T-helper 17 cell (primary cell): ENCODE measurements around the gene YWHAQ. TPM values are rescaled to one million over a fixed set of nuclear protein-coding genes. Genes with fewer than 3 reads are reported as not detected.

Experiments
- ATAC-seq: fragments of 150-1000 bp; cut with Tn5 transposase; 2 replicates; pipeline ENCODE4 v1.10.0; 2021; ENCODE audit warnings: mild to moderate bottlenecking, moderate library complexity
- DNase-seq, 3 donors: peaks; one replicate each; pipeline versions ENCODE4 v3.0.0 to v3.0.0-alpha.2; 2020 to 2021
- H3K9me3 ChIP-seq: one replicate; pipeline ENCODE4 v1.7.0; 2013; ENCODE audit warnings: low read length, mild to moderate bottlenecking; ENCODE audit not compliant: control insufficient read depth, poor library complexity, severe bottlenecking
- H3K27ac Mint-ChIP-seq: one replicate; pipeline ENCODE4 v1.8.0; 2022; ENCODE audit warnings: mild to moderate bottlenecking, moderate library complexity, mixed read lengths
- H3K27me3 Mint-ChIP-seq: one replicate; pipeline ENCODE4 v1.8.0; 2022; ENCODE audit warnings: mixed read lengths
- H3K36me3 Mint-ChIP-seq: one replicate; pipeline ENCODE4 v1.8.0; 2022; ENCODE audit warnings: low read depth, mixed read lengths
- H3K4me1 Mint-ChIP-seq: one replicate; pipeline ENCODE4 v1.8.0; 2022; ENCODE audit warnings: mild to moderate bottlenecking, mixed read lengths
- H3K4me3 Mint-ChIP-seq: one replicate; pipeline ENCODE4 v1.8.0; 2022; ENCODE audit warnings: mild to moderate bottlenecking, moderate library complexity, mixed read lengths
- total RNA-seq, 4 donors: library from RNA in 2 of 4; stranded (reverse) in 2 of 4; gene quantifications; one replicate each; pipeline ENCODE4 v1.2.3 and lab custom pipeline; 2022 to 2026

YWHAQ gene
- total RNA-seq, result 100 to 1,000 TPM; 176 to 189 TPM
- total RNA-seq (lab: John Stamatoyannopoulos, UW), result 234 to 296 reads per million in 2 donors

DNA sequence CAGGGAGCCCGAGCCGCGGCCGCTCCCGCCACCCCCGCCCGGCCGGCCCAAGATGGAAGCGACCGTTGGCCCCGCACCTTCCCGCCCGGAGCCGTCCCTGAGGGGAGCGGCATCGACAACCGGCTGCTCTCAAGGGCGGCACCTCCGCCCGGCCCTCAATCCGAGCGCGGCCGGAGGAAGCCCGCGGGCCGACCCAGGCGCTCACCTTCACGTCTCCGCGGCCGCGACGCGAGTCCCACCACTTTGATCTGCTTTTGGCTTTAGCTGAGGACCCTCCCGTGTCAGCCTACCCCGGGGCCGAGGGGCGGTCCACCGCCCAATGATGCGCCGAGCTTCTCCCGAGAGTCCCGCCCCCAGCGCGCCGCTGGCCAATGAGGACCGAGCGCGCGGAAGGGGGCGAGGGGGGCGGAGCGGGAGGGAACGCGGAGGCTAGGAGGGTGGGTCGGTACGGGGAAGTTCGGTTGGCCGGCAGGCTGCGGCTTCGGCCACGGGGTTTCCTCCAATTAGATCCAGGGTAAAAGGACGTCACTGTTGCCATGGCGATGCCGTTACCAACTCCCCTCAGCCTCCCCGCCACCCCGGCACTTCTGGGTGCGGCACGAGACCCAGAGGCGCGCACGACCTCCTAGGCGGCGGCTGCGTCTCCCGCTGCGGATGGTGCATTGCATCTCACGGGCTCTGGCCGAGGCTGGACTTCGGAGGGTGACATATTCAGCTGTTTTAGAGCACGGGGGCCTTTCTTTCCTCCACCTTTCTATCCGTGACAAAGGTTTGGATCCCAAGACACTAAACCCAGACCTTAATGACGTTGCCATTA, at the start of gene YWHAQ:
TSS of gene YWHAQ (minus strand) at position 262 of the 817 bp plus-strand sequence. CDS start 545 bp downstream, outside the sequence.
- H3K4me3 Mint-ChIP-seq, result peak within 1 kb of the TSS; percentile 96
- H3K27ac Mint-ChIP-seq, result peak within 1 kb of the TSS; percentile 94
- peak; percentile 88 for ATAC-seq
- peaks cover 45% of the 10 kb centered on the region for H3K4me1 Mint-ChIP-seq
- peak; percentile 94 to 97 (median 97) for DNase-seq
- no peaks in the 10 kb centered on the region for H3K27me3 Mint-ChIP-seq
- peaks cover 10% of the 10 kb centered on the region for H3K36me3 Mint-ChIP-seq
- no peaks in the 10 kb centered on the region for H3K9me3 ChIP-seq

DNA sequence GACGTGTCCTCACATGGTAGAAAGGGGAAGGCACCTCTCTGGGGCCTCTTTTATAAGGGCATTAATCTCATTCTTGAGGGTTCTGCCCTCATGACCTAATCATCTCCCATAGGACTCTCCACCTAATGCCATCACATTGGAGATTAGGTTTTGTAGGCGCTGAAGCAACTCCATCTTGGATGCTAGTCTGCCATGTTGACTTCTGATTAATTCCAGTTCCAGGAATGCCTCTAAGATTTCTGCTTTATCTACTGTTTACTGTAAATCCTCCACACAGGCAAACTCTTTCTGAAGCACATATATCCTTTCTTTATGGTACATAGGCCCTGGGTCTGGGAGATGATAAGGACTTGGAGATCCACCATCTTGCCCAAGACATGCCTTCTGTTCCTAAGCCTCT, 49.3 kb upstream of the YWHAQ start:
- no peak for ATAC-seq
- H3K4me1 Mint-ChIP-seq, result peaks cover 12% of the 10 kb centered on the region
- no peak overlapping the region for H3K4me3 Mint-ChIP-seq
- H3K27me3 Mint-ChIP-seq, result peaks cover 5% of the 10 kb centered on the region
- H3K36me3 Mint-ChIP-seq, result no peaks in the 10 kb centered on the region
- no peak for DNase-seq
- H3K27ac Mint-ChIP-seq, result no peak overlapping the region
- no peaks in the 10 kb centered on the region for H3K9me3 ChIP-seq

DNA sequence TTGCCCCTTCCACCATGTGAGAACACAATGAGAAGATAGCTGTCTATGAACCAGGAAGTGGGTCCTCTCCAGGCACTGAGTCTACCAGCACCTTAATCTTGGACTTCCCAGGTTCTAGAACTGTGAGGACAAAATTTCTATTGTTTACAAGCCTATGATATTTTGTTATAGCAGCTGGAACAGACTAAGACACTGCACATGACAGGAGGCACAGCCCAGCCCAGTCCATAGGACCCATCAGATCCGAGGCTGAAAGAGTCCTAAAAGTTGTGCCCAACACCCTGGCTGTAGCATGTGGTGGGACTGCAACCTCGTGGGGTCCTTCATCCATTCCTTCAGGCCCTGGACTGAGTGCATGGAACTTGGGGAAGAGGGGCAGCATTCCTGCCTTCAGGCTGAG, 48.4 kb upstream of the YWHAQ start:
- Mint-ChIP-seq H3K27ac (no peak overlapping the region), H3K4me1 (peaks cover 12% of the 10 kb centered on the region), H3K36me3 (no peaks in the 10 kb centered on the region)

DNA sequence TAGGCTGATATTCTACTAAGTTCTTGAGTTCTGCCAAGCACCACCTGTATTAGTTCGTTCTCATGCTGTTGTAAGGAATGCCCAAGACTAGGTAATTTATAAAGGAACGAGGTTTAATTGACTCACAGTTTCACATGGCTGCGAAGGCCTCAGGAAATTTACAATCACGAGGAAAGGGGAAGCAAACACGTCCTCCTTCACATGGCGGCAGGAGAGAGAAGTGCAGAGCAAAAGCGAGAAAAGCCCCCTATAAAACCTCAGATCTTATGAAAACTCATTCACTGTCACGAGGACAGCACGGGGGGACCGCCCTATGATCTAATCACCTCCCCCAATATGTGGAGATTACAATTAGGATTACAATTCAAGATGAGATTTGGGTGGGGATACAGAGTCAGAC, 47.7 kb upstream of the YWHAQ start:
- ATAC-seq (no peak), DNase-seq (no peak)
- H3K9me3 ChIP-seq, result no peaks in the 10 kb centered on the region
- Mint-ChIP-seq H3K4me3 (no peak overlapping the region), H3K27ac (no peak overlapping the region), H3K27me3 (peaks cover 5% of the 10 kb centered on the region), H3K36me3 (no peaks in the 10 kb centered on the region), H3K4me1 (peaks cover 11% of the 10 kb centered on the region)

More for the DNA sequence above, 48.4 kb upstream of the YWHAQ start:
- no peak for ATAC-seq
- H3K9me3 ChIP-seq, result no peaks in the 10 kb centered on the region
- no peak overlapping the region for H3K4me3 Mint-ChIP-seq
- H3K27me3 Mint-ChIP-seq, result peaks cover 5% of the 10 kb centered on the region
- DNase-seq, result no peak

DNA sequence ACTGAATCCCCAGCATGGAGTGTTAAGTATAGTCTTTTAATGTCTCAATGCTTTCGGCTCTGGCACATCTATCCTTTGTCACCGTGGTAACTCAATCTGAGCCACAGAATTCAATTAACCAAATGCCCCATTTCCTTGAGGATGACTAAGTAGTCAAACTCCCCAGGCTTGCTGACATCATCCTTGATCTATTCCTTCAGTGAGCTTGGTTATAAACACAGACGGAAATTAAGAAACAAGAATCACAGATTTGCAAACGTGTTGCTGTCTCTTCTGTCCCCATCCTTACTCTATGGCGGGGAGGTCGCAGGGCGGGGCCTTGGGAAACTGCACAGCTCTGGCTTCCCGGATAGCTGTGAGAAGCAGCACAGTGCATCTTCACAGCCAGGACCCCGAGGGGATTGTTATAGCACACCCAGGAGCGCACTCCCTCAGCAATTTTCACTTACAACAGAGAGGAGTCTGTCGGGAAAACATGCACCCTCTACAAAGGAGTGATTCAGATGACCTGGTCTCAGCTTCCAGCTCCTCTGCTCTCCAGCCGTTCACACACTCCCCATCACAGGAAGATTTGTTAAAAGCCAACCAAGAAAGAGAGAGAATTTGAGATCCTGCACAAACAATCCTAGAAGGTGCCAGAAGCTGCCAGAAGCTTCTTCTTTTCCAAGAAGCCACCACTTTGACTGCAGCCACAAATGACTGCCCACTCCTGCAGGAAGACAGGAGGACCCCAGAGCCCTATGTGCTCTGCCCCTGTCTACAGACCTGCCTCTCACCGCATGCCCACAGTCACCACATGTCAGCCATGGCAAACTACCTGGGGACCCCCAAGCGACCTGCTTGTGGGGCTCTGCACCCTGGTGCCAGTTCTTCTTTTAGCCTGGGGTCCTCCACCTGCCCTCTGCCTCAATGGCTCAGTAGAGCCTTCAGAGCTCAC, 44.9 kb upstream of the YWHAQ start:
- Mint-ChIP-seq H3K27me3 (peaks cover 5% of the 10 kb centered on the region), H3K4me1 (peaks cover 9% of the 10 kb centered on the region), H3K36me3 (no peaks in the 10 kb centered on the region), H3K27ac (no peak overlapping the region), H3K4me3 (no peak overlapping the region)
- DNase-seq (no peak), ATAC-seq (no peak)
- H3K9me3 ChIP-seq, result no peaks in the 10 kb centered on the region

DNA sequence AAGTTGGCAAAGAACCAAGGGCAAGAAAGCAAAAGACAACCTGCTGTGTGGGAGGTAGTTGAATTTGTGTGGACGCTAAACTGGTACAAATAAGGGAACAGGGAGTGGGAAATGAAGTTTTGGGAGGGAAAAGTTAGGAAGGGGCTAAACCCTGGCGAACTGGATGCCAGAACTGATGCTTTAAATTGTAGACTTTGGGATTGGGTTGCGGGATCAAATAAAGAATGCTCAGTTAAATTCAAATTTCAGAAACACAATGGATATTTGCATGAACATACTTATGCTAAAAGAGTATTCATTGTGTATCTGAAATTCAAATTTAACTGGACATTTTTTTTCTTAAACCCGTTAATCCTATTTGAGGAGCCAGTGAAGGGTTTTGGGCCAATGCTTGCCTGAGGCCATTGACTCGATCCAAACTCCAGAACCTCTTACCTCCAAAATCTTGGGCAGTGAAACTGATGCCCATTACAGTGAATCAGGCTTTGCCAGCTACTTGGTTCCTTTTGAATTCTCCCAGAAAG, 44.2 kb upstream of the YWHAQ start:
- Mint-ChIP-seq H3K4me3 (no peak overlapping the region), H3K27me3 (peaks cover 5% of the 10 kb centered on the region), H3K36me3 (no peaks in the 10 kb centered on the region), H3K27ac (peak overlapping the region; percentile 34), H3K4me1 (peaks cover 3% of the 10 kb centered on the region)
- no peaks in the 10 kb centered on the region for H3K9me3 ChIP-seq
- no peak for ATAC-seq
- DNase-seq, result no peak

DNA sequence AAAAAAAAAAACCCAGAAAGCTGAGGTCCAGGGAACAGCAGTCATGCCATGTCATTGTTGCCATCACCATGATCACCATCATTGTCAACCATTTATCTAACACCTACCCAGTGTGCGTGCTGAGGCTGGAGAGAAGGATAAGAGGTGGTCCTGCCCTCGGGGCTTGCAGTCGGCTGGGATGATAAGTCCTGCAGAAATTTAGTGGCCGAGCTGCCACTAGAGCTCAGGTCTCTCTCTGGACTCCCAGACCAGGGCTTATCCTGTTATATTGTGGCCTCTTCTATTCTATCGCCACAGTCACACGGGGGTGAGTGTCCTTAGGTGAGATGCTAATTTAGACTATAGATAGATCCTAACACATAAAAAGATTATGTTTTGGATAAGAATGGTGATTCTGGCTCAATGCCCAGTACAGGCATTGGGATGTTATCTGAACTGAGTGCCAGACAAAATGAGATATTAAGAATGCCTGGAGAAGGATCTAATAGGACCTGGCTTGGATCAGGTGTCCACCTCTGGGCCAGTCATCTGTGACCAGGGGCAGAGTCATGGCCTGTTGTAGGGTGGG, 43.2 kb upstream of the YWHAQ start:
- no peaks in the 10 kb centered on the region for H3K9me3 ChIP-seq
- H3K36me3 Mint-ChIP-seq, result no peaks in the 10 kb centered on the region
- H3K27ac Mint-ChIP-seq, result no peak overlapping the region
- DNase-seq (no peak), ATAC-seq (no peak)
- no peak overlapping the region for H3K4me3 Mint-ChIP-seq
- H3K27me3 Mint-ChIP-seq, result peaks cover 5% of the 10 kb centered on the region
- H3K4me1 Mint-ChIP-seq, result peaks cover 3% of the 10 kb centered on the region

DNA sequence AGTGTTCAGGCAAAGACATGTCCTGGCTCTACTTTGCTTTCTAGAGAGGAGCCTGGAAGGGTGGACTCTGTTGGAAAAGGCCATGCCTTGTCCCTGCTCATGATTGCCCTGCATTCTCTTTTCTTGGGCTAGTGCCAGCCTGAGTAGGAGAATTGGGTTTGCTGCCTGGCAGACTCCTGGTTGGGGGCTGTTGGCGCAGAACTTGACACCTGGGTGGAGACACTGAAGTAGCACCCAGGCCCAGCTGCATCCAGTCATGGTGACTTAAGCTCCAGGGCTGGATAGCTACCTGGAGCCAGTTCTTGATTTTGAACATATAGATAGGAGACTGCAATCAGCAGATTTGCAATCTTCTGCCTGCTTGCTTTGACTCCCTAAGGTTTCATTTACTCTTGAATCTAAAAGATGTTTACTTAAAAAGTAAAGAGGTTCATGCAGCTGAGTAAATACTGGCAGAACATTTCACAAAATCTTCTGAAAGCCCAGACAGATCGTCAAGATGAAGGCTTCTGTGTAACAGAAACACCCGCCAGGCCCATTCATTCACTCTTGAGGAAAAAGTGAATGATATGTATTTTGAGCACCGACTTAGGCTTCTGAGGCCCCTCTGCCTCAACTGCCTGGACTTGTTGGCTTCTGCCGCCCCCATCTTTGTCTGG, 38.0 kb upstream of the YWHAQ start:
- Mint-ChIP-seq H3K4me3 (no peak overlapping the region), H3K27ac (no peak overlapping the region), H3K27me3 (no peaks in the 10 kb centered on the region), H3K36me3 (no peaks in the 10 kb centered on the region), H3K4me1 (peaks cover 6% of the 10 kb centered on the region)
- no peaks in the 10 kb centered on the region for H3K9me3 ChIP-seq
- ATAC-seq (no peak), DNase-seq (no peak)

DNA sequence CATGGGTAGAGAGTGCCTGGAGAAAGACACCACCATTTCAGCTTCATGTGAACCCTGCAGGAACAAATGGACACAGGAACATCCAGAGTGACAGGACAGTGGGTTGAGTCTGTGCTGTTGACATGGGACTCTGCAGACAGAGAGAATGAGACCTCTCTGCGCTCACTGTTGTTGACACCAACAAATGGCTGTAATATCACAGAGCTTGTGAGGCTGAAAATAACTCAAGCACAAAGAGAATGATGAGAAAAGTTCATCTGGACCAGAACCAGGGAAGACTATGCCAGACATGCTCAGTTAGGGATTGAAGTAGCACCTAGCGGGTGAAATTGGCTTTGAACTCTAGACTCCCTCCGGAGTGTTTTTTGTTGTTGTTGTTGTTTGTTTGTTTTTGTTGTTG, 37.0 kb upstream of the YWHAQ start:
- Mint-ChIP-seq H3K4me3 (no peak overlapping the region), H3K36me3 (no peaks in the 10 kb centered on the region), H3K27ac (no peak overlapping the region), H3K27me3 (no peaks in the 10 kb centered on the region), H3K4me1 (peaks cover 15% of the 10 kb centered on the region)
- DNase-seq (no peak), ATAC-seq (no peak)
- H3K9me3 ChIP-seq, result no peaks in the 10 kb centered on the region

DNA sequence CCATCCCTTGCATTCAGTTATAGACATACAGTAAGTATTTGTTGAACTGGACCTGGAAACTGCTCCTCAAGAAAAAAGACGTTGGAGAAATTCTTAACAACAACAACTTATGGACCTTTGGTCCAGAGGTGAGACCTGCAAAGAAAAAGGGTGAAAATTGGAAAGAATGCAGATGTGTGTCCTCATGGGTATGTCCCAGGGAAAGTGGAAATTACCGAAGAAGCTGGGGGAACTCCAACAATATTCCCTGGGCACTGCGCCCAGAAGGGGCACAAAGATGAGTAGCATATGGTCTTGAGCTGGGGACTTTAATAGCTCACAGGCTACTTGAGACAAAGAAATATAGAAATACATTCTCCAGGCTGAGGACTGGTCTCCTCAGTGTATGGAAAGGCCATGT, 35.5 kb upstream of the YWHAQ start:
- ATAC-seq (no peak), DNase-seq (no peak)
- Mint-ChIP-seq H3K27ac (peak overlapping the region; percentile 32), H3K4me1 (peaks cover 19% of the 10 kb centered on the region), H3K36me3 (no peaks in the 10 kb centered on the region), H3K27me3 (no peaks in the 10 kb centered on the region), H3K4me3 (no peak overlapping the region)
- no peaks in the 10 kb centered on the region for H3K9me3 ChIP-seq

DNA sequence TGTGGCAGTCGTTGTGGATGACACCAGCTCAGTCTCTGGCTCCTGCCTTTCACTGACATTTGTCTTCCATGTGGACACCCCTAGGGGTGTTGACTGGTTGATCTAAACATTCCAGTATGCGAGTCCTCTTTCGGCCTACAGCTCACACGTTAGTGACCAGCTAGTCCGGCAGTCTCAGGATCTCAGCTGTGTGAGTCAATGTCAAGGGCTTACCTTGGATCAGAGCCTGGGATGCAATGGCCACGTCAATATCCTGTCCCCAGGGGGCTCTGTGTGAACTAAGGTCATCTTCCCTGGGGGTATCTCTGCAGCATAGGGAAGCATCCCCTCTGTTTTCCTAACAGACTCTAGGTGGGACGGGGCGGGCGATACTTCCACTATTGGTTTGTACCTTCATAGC, 35.1 kb upstream of the YWHAQ start:
- no peak for DNase-seq
- Mint-ChIP-seq H3K36me3 (no peaks in the 10 kb centered on the region), H3K4me1 (peaks cover 22% of the 10 kb centered on the region), H3K27me3 (no peaks in the 10 kb centered on the region), H3K27ac (peak overlapping the region; percentile 32), H3K4me3 (no peak overlapping the region)
- no peaks in the 10 kb centered on the region for H3K9me3 ChIP-seq
- no peak for ATAC-seq

DNA sequence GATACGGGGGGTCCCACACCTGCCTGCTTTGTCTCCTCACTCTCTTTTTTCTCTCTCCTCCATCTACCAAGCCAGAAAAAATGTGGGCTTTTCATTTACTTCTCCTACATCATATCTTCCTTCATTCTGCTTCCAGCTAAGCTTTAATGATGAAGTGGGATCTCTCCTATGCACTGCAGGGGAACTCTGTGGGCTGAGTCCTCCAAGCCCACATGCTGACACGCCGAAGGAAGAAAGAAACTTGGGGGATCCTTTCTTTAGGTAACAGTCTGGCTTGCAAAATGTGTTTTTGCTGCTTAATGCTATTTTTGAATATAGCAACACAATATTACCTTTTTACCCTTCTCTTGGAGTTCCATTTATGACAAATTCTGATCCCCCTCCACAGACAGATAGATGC, 33.6 kb upstream of the YWHAQ start:
- H3K36me3 Mint-ChIP-seq, result no peaks in the 10 kb centered on the region
- H3K9me3 ChIP-seq, result no peaks in the 10 kb centered on the region
- peak overlapping the region; percentile 70 for H3K27ac Mint-ChIP-seq
- peaks cover 22% of the 10 kb centered on the region for H3K4me1 Mint-ChIP-seq
- H3K4me3 Mint-ChIP-seq, result peak overlapping the region; percentile 2
- ATAC-seq (no peak), DNase-seq (no peak)
- no peaks in the 10 kb centered on the region for H3K27me3 Mint-ChIP-seq
